ENCODE data around the gene SEMA5B. TPM values are rescaled to one million over a fixed set of nuclear protein-coding genes. Genes with fewer than 3 reads are reported as not detected.

The SEMA5B gene
- total and polyA plus RNA-seq, 2 of the 4 experiments (the other 2 are of a cell fraction): not detected

DNA sequence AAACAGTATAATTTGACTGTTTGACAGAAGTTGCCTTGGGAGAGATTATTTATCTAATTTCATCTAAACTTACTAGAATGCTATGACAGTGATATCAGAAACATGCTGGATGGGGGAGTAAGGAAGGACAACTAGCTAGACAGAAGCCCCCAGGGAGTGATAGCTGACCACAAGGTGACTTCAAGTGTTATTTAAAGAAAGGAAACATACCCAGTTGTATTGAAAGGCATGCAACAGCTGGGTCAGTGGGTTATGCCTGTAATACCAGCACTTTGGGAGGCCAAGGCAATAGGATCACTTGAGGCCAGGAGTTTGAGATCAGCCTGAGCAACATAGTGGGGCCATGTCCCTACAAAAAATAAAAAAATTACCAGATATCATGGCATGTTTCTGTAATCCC, 163.1 kb downstream of the SEMA5B start:
- H2BK120ac ChIP-seq (ENCODE audit: low read depth, low read length): no peak overlapping the region
- intact Hi-C loops (cut with micrococcal nuclease): no loop called here

More for the DNA sequence above, 163.1 kb downstream of the SEMA5B start:
- ChIA-PET CTCF (no interaction called here), POLR2A (ENCODE audit: unreplicated experiment) (no interaction called here)
- ATAC-seq (ENCODE audit: low read depth) (no peak), DNase-seq (no peak)
- H3K18ac ChIP-seq (ENCODE audit: low read depth, low read length): no peak overlapping the region
- H3K9me1 ChIP-seq (ENCODE audit: insufficient read depth, low read length): no peaks in the 10 kb centered on the region
- no peak overlapping the region for H3K56ac ChIP-seq (ENCODE audit: extremely low read depth, insufficient read depth, low read length)
- H2BK15ac ChIP-seq (ENCODE audit: low read depth, low read length): no peak overlapping the region
- H2AK9ac ChIP-seq (replicated peaks; ENCODE audit: low read depth, low read length, poor library complexity): no peak overlapping the region
- dilution Hi-C loops (cut with HindIII; ENCODE audit: low sequenced_read_pairs, unreplicated experiment) (no loop called here), in situ Hi-C loops (cut with MboI; ENCODE audit: low sequenced_read_pairs) (no loop called here)
- H3K27ac ChIP-seq (ENCODE audit: insufficient read depth, low read length): no peak overlapping the region
- no peak overlapping the region for H3K4me2 ChIP-seq (ENCODE audit: low read depth, low read length)
- H4K91ac ChIP-seq (ENCODE audit: insufficient read depth, low read depth, low read length): no peak overlapping the region
- TF ChIP-seq ELK1 (IDR thresholded peaks at IDR 0.05; ENCODE audit: borderline replicate concordance, low read depth, low read length) (no peak), NFE2L2 (IDR thresholded peaks at IDR 0.05; ENCODE audit: low read depth, low read length) (no peak), POLR2A (IDR thresholded peaks at IDR 0.05; ENCODE audit: low read depth, low read length) (no peak), RAD21 (IDR thresholded peaks at IDR 0.05; ENCODE audit: low read length) (no peak), MAZ (IDR thresholded peaks at IDR 0.05; ENCODE audit: borderline replicate concordance, low read depth, low read length) (no peak), CHD1 (IDR thresholded peaks at IDR 0.05; ENCODE audit: low read depth, low read length) (no peak), MAFK (IDR thresholded peaks at IDR 0.05; ENCODE audit: low read depth, low read length) (no peak), CEBPB (IDR thresholded peaks at IDR 0.05; ENCODE audit: low read depth, low read length) (no peak), FOS (IDR thresholded peaks at IDR 0.05; ENCODE audit: low read depth, low read length) (no peak), SMC3 (IDR thresholded peaks at IDR 0.05; ENCODE audit: low read depth, low read length) (no peak), MXI1 (IDR thresholded peaks at IDR 0.05; ENCODE audit: borderline replicate concordance, low read depth, low read length) (no peak), BHLHE40 (IDR thresholded peaks at IDR 0.05; ENCODE audit: low read depth, low read length) (no peak)
- TF ChIP-seq, protein P1, sequence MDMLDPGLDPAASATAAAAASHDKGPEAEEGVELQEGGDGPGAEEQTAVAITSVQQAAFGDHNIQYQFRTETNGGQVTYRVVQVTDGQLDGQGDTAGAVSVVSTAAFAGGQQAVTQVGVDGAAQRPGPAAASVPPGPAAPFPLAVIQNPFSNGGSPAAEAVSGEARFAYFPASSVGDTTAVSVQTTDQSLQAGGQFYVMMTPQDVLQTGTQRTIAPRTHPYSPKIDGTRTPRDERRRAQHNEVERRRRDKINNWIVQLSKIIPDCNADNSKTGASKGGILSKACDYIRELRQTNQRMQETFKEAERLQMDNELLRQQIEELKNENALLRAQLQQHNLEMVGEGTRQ (IDR thresholded peaks at IDR 0.05; ENCODE audit: low read depth, low read length): no peak
- H3K4me1 ChIP-seq (ENCODE audit: control insufficient read depth, insufficient read depth, low read length): no peaks in the 10 kb centered on the region
- H4K8ac ChIP-seq (ENCODE audit: low read depth in 2 of 2, low read length in 2 of 2): no peak overlapping the region
- no peaks in the 10 kb centered on the region for H3K79me1 ChIP-seq (ENCODE audit: low read depth in 1 of 2, low read length in 2 of 2)
- H3K23ac ChIP-seq (ENCODE audit: low read depth, low read length): no peak overlapping the region
- H2AK5ac ChIP-seq (ENCODE audit: low read depth, low read length): no peak overlapping the region
- no peaks in the 10 kb centered on the region for H4K20me1 ChIP-seq (ENCODE audit: insufficient read depth, low read length)
- H2BK20ac ChIP-seq (ENCODE audit: low read depth, low read length): no peak overlapping the region
- no peak overlapping the region for H3K9ac ChIP-seq (ENCODE audit: low read depth, low read length)
- no peak overlapping the region for H2AFZ ChIP-seq (replicated peaks; ENCODE audit: low read length, poor library complexity)
- H3K4ac ChIP-seq (ENCODE audit: low read depth, low read length): no peak overlapping the region
- H3K36me3 ChIP-seq (ENCODE audit: control insufficient read depth, insufficient read depth, low read length): no peaks in the 10 kb centered on the region; the same call in 1 of the 2 replicates
- H2BK5ac ChIP-seq (ENCODE audit: low read depth, low read length, poor library complexity, severe bottlenecking): no peak overlapping the region
- H3K4me3 ChIP-seq (ENCODE audit: insufficient read depth, low read depth, low read length): no peak overlapping the region
- H3K14ac ChIP-seq (replicated peaks; ENCODE audit: low read depth, low read length): no peak overlapping the region
- no peak overlapping the region for H4K5ac ChIP-seq (ENCODE audit: low read depth, low read length)
- H3K9me3 ChIP-seq (ENCODE audit: control insufficient read depth, insufficient read depth, low read length): no peaks in the 10 kb centered on the region
- H3K27me3 ChIP-seq (ENCODE audit: control insufficient read depth, insufficient read depth, low read length): no peaks in the 10 kb centered on the region
- no TSS peak for BruUV-seq (replicated peaks)

Data from IMR-90 (cell line).